Natural killer cell (primary cell): ENCODE data around the gene HPCAL4. TPM values are rescaled to one million over a fixed set of nuclear protein-coding genes. Genes with fewer than 3 reads are reported as not detected.

ENCODE experiments used
- ATAC-seq, 3 donors: fragments of 150-1000 bp in 2 of 3; fragments of 200-7000 bp in 1 of 3; cut with Tn5 transposase; 1 replicate in 1 of 3; 2 replicates in 2 of 3; pipeline ENCODE4 v1.10.0; 2021; ENCODE audit warnings: mild to moderate bottlenecking in 2 of 3, moderate library complexity in 2 of 3
- DNase-seq, 2 donors: peaks; one replicate each; pipeline versions ENCODE4 v3.0.0 to v3.0.0-alpha.2; 2013 to 2021; ENCODE audit warnings: mixed read lengths in 1 of 2
- H3K27ac ChIP-seq: one replicate; pipeline ENCODE4 v1.5.1; 2013; ENCODE audit warnings: mild to moderate bottlenecking, low read length
- H3K27me3 ChIP-seq: one replicate; pipeline ENCODE4 v1.6.1; 2013; ENCODE audit warnings: low read length; ENCODE audit not compliant: control insufficient read depth, insufficient read depth
- H3K36me3 ChIP-seq: one replicate; pipeline ENCODE4 v1.6.1; 2013; ENCODE audit warnings: low read length; ENCODE audit not compliant: control insufficient read depth, insufficient read depth
- H3K4me1 ChIP-seq: one replicate; pipeline ENCODE4 v1.6.1; 2013; ENCODE audit warnings: low read length; ENCODE audit not compliant: control insufficient read depth, insufficient read depth
- H3K4me3 ChIP-seq: one replicate; pipeline ENCODE4 v1.5.1; 2013; ENCODE audit warnings: low read length
- H3K9me3 ChIP-seq: one replicate; pipeline ENCODE4 v1.6.1; 2013; ENCODE audit warnings: low read length; ENCODE audit not compliant: control insufficient read depth, insufficient read depth
- H3K27ac Mint-ChIP-seq, 2 donors: one replicate each; pipeline ENCODE4 v1.8.0; 2022; ENCODE audit warnings: mild to moderate bottlenecking in 2 of 2, mixed read lengths in 2 of 2, moderate library complexity in 1 of 2
- H3K27me3 Mint-ChIP-seq, 2 donors: one replicate each; pipeline ENCODE4 v1.8.0; 2022; ENCODE audit warnings: low read depth in 2 of 2, mixed read lengths in 2 of 2
- H3K36me3 Mint-ChIP-seq: one replicate; pipeline ENCODE4 v1.8.0; 2022; ENCODE audit warnings: mixed read lengths
- H3K4me1 Mint-ChIP-seq, 2 donors: one replicate each; pipeline ENCODE4 v1.8.0; 2022; ENCODE audit warnings: mixed read lengths in 2 of 2
- H3K4me3 Mint-ChIP-seq: one replicate; pipeline ENCODE4 v1.8.0; 2022; ENCODE audit warnings: mild to moderate bottlenecking, moderate library complexity, mixed read lengths
- H3K9me3 Mint-ChIP-seq, 2 donors: one replicate each; pipeline ENCODE4 v1.8.0; 2022; ENCODE audit warnings: mixed read lengths in 2 of 2
- CTCF ChIP-seq: fragments of 200-600 bp; IDR thresholded peaks from one replicate; pipeline ENCODE4 v1.8.0; 2022; ENCODE audit warnings: antibody characterized with exemption
- WGBS: methylation state at CpG from one replicate; pipeline ENCODE4 v1.1.7; 2013; ENCODE audit warnings: missing lambda C conversion rate; ENCODE audit not compliant: insufficient coverage; 5-methylcytosine and 5-hydroxymethylcytosine counted together
- intact Hi-C: fragments of 100-400 bp; cut with micrococcal nuclease; formaldehyde crosslinking; loops from one replicate; pipeline ENCODE4 v1.14.2; 2022
- total RNA-seq, 4 donors: library from RNA; stranded (reverse); fragments of 120-200 nt in 1 of 4; gene quantifications; one replicate each; pipeline versions ENCODE4 v1.2.3 to v1.2.4, GENCODE V29; 2013 to 2022

Gene HPCAL4
- total RNA-seq, 3 donors from 2014 or later (not counting 1 experiment from before 2014, with no cell fraction given): 0.78 to 1.6 (median 1.3) TPM

GRCh38 chr1:39681999-39682398, 9.2 kb downstream of the HPCAL4 start:
- H3K27ac Mint-ChIP-seq: no peak overlapping the region
- H3K27ac ChIP-seq: no peak overlapping the region
- ATAC-seq (no peak), DNase-seq (no peak)
- no peaks in the 10 kb centered on the region for H3K36me3 ChIP-seq
- H3K4me3 Mint-ChIP-seq: no peak overlapping the region
- 60% methylated on average over 1 of the region's 1 CpG for WGBS
- no peaks in the 10 kb centered on the region for H3K36me3 Mint-ChIP-seq
- intact Hi-C loops: no loop called here
- H3K4me1 ChIP-seq: peaks cover 11% of the 10 kb centered on the region
- no peak for TF ChIP-seq CTCF
- H3K9me3 Mint-ChIP-seq: no peaks in the 10 kb centered on the region
- H3K4me3 ChIP-seq: no peak overlapping the region
- H3K9me3 ChIP-seq: no peaks in the 10 kb centered on the region
- peaks cover 6% of the 10 kb centered on the region for H3K27me3 ChIP-seq
- H3K27me3 Mint-ChIP-seq: peaks cover 28 to 33% of the 10 kb centered on the region in 2 donors
- H3K4me1 Mint-ChIP-seq: peaks cover 5 to 7% of the 10 kb centered on the region in 2 donors

DNA sequence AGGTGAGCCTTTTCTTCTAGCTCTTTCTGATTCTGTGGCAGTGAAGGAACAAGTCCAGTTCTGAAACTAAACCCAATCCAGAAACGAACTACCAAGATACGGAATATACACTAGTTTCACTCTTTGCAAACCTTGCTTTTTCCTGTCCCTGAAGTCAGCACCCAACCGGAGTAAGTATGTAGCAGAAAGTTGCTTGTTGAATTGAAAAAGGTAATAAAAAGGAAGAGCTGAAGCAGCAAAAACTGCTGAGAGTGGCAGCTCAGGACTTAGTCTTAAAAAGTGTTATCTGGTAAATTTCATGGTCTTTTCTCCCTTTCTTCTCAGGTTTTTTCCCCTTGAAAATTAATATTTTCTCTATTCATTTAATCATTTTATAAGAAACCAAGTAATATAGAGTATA, 9.9 kb downstream of the HPCAL4 start:
- Mint-ChIP-seq H3K9me3 (no peaks in the 10 kb centered on the region), H3K27ac (no peak overlapping the region), H3K4me1 (peaks cover 5 to 7% of the 10 kb centered on the region in 2 donors), H3K27me3 (peaks cover 26 to 29% of the 10 kb centered on the region in 2 donors), H3K4me3 (no peak overlapping the region), H3K36me3 (no peaks in the 10 kb centered on the region)
- no peak for TF ChIP-seq CTCF
- peaks cover 6% of the 10 kb centered on the region for H3K27me3 ChIP-seq
- ATAC-seq: no peak
- no peaks in the 10 kb centered on the region for H3K36me3 ChIP-seq
- WGBS: 84% methylated on average over 3 of the region's 3 CpGs
- peaks cover 11% of the 10 kb centered on the region for H3K4me1 ChIP-seq
- DNase-seq: no peak
- H3K4me3 ChIP-seq: no peak overlapping the region
- no peaks in the 10 kb centered on the region for H3K9me3 ChIP-seq
- intact Hi-C loops: no loop called here
- H3K27ac ChIP-seq: no peak overlapping the region

- Histone ChIP-seq H3K4me3 (no peak overlapping the region), H3K36me3 (no peaks in the 10 kb centered on the region), H3K27ac (no peak overlapping the region), H3K9me3 (no peaks in the 10 kb centered on the region), H3K4me1 (peaks cover 11% of the 10 kb centered on the region), H3K27me3 (peaks cover 6% of the 10 kb centered on the region)
- Mint-ChIP-seq H3K27me3 (peaks cover 24 to 25% of the 10 kb centered on the region in 2 donors), H3K9me3 (no peaks in the 10 kb centered on the region), H3K27ac (no peak overlapping the region), H3K4me3 (no peak overlapping the region), H3K4me1 (peaks cover 5 to 7% of the 10 kb centered on the region in 2 donors), H3K36me3 (no peaks in the 10 kb centered on the region)
- WGBS: 40% methylated on average over 4 of the region's 4 CpGs
- TF ChIP-seq CTCF: no peak
- ATAC-seq: no peak
- intact Hi-C loops: no loop called here
- peak in 1 of 2 donors; percentile 50 for DNase-seq
Measured at GRCh38 chr1:39680751-39681150, 10.5 kb downstream of the HPCAL4 start.

DNA sequence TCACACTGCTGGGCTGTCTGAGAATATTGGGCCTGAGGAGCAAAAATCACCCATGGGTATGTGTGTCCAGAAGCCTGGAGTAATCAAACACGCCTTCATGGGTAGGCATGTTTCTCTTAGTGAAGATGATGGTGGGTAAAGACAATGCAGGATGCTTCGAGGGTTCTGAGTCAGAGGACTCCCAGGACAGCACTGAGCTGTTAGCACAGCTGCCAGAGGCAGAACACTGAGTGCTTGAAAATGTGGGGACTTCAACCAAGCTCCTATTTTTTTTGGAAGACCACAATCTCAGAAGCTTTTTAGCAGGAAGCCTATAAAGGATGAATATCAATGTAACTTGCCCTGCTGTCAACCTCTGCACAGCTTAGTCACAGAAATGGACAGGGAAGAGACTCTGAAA, 11.4 kb downstream of the HPCAL4 start:
- H3K4me3 Mint-ChIP-seq: no peak overlapping the region
- Histone ChIP-seq H3K4me3 (no peak overlapping the region), H3K4me1 (peaks cover 11% of the 10 kb centered on the region), H3K27me3 (peaks cover 6% of the 10 kb centered on the region), H3K27ac (no peak overlapping the region), H3K9me3 (no peaks in the 10 kb centered on the region), H3K36me3 (no peaks in the 10 kb centered on the region)
- intact Hi-C loops: no loop called here
- no peak for DNase-seq
- ATAC-seq: no peak
- no peaks in the 10 kb centered on the region for H3K9me3 Mint-ChIP-seq
- H3K4me1 Mint-ChIP-seq: peaks cover 4% of the 10 kb centered on the region in 2 donors
- H3K36me3 Mint-ChIP-seq: no peaks in the 10 kb centered on the region
- no peak for TF ChIP-seq CTCF
- peaks cover 20 to 21% of the 10 kb centered on the region in 2 donors for H3K27me3 Mint-ChIP-seq
- WGBS: 77% methylated on average over 2 of the region's 2 CpGs
- H3K27ac Mint-ChIP-seq: no peak overlapping the region
